Astrocyte (in vitro differentiated cells and primary cell): Measurements from ENCODE around the gene TCP1.

ENCODE experiments used
- EZH2 ChIP-seq: IDR thresholded peaks from 2 replicates; pipeline ENCODE4 v1.6.1; 2012; ENCODE audit warnings: mild to moderate bottlenecking, low read length, inconsistent platforms; ENCODE audit not compliant: insufficient read depth
- TF ChIP-seq, protein P1 (sequence below): IDR thresholded peaks from 2 replicates; pipeline ENCODE4 v1.5.1; 2011; ENCODE audit warnings: low read depth, mild to moderate bottlenecking, inconsistent platforms, low read length, moderate library complexity; ENCODE audit not compliant: insufficient read depth

DNA sequence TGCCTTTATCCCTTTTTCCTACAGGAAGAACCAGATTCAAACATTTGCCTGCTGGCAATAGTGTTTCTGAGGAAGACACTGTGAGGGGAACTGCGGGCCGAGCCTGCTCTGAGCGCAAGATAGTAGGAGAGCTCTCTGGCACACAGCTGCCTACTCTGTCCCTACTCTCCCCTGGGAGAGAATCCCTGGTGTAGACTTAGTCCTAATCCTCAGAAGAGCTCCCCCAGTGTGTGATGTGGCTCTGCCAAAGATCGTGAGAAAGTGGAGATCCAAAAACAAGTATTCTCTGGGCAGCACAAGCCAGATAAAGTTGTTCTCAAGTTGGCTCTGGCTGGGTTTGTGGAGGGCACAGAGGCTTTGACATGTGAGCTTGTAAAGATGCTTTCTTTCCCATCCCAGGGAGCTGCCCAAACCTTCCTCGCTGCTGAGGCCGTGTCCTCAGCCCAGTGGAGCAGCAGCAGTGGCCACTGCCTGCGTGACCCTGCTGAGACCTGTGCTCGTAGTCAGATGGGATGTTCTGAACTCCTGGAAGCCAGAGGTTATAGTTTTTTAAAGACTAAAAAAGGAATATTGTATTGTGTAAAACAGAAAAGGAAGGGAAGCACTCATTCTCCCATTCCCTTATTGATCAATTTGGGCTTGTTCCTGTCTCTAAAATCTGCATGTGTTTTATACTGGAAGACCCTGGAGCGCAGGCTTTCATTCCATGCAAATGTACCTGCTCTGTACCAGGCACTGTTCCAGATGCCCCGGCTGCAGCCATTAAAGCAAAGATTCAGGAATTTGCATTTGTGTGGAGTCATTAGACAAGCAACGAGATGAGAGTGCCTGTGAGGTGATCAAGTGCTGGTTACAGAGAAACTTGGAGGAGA is 41.3 kb upstream of the TCP1 start:
- TF ChIP-seq, protein P1, sequence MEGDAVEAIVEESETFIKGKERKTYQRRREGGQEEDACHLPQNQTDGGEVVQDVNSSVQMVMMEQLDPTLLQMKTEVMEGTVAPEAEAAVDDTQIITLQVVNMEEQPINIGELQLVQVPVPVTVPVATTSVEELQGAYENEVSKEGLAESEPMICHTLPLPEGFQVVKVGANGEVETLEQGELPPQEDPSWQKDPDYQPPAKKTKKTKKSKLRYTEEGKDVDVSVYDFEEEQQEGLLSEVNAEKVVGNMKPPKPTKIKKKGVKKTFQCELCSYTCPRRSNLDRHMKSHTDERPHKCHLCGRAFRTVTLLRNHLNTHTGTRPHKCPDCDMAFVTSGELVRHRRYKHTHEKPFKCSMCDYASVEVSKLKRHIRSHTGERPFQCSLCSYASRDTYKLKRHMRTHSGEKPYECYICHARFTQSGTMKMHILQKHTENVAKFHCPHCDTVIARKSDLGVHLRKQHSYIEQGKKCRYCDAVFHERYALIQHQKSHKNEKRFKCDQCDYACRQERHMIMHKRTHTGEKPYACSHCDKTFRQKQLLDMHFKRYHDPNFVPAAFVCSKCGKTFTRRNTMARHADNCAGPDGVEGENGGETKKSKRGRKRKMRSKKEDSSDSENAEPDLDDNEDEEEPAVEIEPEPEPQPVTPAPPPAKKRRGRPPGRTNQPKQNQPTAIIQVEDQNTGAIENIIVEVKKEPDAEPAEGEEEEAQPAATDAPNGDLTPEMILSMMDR: no peak
- TF ChIP-seq EZH2: no peak
